ENCODE measurements around the gene MGLL. TPM values are rescaled to one million over a fixed set of nuclear protein-coding genes. Genes with fewer than 3 reads are reported as not detected.

The MGLL gene
- total RNA-seq, 2 experiments from 2014 or later, result 1.5 to 1.7 TPM

DNA sequence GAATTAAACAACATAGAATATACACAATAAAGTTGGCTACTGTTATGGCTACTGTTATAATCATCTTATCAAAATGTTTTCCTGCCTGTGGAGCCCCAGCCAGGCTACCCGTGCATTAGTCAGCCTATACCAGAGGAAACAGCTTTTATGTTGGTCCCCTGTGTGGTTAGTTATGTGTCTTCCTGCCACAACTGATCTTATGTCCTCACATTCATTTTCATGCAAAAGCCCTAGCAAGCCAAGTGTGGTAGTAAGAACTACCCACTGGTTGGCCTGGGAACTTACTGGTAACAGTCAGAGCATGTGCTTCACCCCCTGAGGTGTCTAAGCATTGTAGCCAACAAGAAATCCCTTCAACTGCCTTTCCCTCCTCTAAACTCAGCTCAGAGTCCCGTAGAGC is 21.8 kb downstream of the MGLL start:
- POLR2A ChIA-PET, result interaction anchor here (0.6 kb wide), 1 partner anchor 21 kb away, joined by 3 read pairs; no protein-coding TSS in a partner anchor
- no peaks in the 10 kb centered on the region for H3K36me3 Mint-ChIP-seq (ENCODE audit: low read depth)
- H3K9me3 Mint-ChIP-seq, result no peaks in the 10 kb centered on the region
- peaks cover 19% of the 10 kb centered on the region for H3K4me1 Mint-ChIP-seq
- peak overlapping the region; percentile 81 for H3K27ac Mint-ChIP-seq
- no peak overlapping the region for H3K4me3 Mint-ChIP-seq
- no peaks in the 10 kb centered on the region for H3K27me3 Mint-ChIP-seq
- peak; percentile 48 for DNase-seq
- CTCF ChIA-PET, result no interaction called here

DNA sequence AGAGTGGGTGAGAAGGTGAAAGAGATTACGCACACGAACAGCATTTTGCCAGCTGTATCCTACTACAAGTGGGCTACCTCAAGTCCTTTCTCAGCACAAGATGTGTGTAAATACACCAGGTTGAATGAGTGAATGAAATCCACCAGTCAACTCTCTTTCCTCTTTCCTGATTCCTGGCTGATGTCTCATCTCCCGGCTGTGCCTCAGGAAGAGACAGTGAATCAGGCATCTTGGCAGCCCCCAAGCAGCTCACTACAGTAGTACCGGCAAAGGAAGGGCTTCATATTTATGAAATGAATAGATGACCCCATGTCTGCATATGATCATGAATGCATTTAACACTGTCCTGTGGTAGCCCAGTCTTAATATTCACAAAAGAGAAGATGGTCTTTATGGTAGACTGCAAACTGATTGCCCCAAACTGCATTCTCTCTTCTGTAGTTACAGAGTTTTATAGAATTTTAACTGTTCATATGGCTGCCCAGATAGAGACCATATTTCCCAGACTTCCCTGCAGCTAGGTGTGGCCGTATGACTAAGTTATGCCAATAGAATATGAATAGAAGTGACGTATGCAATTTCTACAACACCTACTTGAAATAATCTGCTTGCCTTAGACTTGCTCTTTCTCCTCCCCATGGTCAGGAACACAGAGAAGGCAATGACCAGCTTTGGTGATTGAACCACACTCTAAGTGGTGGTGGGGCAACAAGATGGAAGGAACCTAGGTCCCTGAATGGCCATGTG is 22.7 kb downstream of the MGLL start:
- CTCF ChIA-PET, result no interaction called here
- Mint-ChIP-seq H3K4me1 (peaks cover 19% of the 10 kb centered on the region), H3K36me3 (ENCODE audit: low read depth) (no peaks in the 10 kb centered on the region), H3K27me3 (no peaks in the 10 kb centered on the region), H3K9me3 (peaks cover 2% of the 10 kb centered on the region), H3K27ac (peak overlapping the region; percentile 38), H3K4me3 (no peak overlapping the region)
- DNase-seq, result no peak
- POLR2A ChIA-PET, result no interaction called here

DNA sequence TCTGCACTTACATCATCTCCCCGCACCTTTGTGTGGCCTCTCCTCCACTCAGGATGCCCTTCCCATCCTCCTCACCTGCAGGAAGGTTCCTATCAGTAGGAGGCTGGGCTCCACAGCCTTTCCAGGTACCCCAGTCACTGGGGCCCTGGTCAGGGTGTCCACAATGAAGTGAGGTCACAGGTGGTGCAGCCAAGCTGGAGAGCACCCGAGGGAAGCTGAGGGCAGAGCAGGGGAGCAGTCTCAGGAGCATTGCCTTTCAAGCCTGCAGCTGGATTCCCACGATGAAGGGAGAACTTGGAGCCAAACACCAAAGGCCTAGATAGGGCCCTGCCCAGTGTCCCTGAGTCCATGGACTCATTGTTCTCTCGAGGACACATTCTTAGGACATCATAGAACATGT is 23.6 kb downstream of the MGLL start:
- ChIA-PET CTCF (no interaction called here), POLR2A (no interaction called here)
- peaks cover 19% of the 10 kb centered on the region for H3K4me1 Mint-ChIP-seq
- H3K4me3 Mint-ChIP-seq, result no peak overlapping the region
- no peaks in the 10 kb centered on the region for H3K36me3 Mint-ChIP-seq (ENCODE audit: low read depth)
- H3K9me3 Mint-ChIP-seq, result peaks cover 6% of the 10 kb centered on the region
- no peak overlapping the region for H3K27ac Mint-ChIP-seq
- H3K27me3 Mint-ChIP-seq, result peaks cover 3% of the 10 kb centered on the region
- DNase-seq, result no peak

DNA sequence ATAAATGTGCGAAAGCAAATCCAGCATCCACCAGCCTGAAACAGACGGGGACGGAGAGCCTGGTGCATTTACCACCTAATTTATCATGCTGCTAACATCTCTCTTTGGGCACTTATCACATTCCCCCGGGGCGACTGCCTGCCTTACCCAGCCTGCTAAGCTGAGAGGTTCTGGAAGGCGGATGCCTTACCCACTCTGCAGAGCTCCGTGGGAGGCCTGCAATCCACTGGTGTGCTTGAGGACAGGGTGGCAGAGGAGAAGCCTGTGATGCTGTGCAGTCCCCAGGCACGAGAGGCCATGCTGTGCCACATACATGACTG is 25.5 kb downstream of the MGLL start:
- no peak overlapping the region for H3K27ac Mint-ChIP-seq
- H3K9me3 Mint-ChIP-seq, result peaks cover 6% of the 10 kb centered on the region
- DNase-seq, result no peak
- peaks cover 15% of the 10 kb centered on the region for H3K4me1 Mint-ChIP-seq
- ChIA-PET POLR2A (no interaction called here), CTCF (no interaction called here)
- no peak overlapping the region for H3K4me3 Mint-ChIP-seq
- H3K27me3 Mint-ChIP-seq, result peaks cover 9% of the 10 kb centered on the region
- H3K36me3 Mint-ChIP-seq (ENCODE audit: low read depth), result no peaks in the 10 kb centered on the region

DNA sequence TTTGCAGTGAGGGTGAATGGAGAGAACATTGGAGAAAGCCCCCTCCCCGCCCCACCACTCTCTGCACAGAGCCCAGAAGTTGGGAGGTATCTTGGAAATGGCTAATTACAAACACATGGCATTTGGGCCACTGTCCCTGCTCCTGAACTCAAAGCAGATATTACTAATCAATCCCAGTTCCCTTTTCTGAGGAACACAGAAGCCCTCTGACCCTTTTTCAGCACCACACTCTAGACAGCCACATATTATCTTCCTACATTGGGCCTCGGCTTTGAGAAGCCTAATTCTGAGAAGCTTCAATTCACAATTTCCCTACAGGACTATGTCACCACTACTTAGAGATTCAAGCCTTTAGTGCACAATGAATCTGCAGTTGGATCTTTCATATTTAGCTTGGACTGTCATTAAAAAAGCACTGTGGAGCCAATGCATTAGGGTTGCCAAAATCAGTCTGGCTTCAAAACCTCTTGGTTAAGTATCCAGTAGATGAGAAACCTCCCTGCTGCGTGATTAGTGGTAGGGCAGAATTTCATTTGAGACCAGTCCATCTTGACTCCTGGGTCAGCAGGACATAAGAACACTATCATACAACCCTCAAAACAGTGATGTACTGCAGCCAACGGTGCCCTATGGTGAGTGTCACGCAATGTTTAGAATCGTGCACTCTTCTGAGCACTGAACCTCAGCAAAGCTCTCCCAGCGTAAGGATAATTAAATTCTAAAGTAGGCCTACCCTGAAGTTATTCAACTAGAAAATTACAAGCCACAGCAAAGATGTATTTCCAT is 26.1 kb downstream of the MGLL start:
- Mint-ChIP-seq H3K9me3 (peaks cover 6% of the 10 kb centered on the region), H3K36me3 (ENCODE audit: low read depth) (no peaks in the 10 kb centered on the region), H3K4me3 (no peak overlapping the region), H3K27me3 (peaks cover 12% of the 10 kb centered on the region), H3K27ac (no peak overlapping the region), H3K4me1 (peaks cover 15% of the 10 kb centered on the region)
- CTCF ChIA-PET, result no interaction called here
- DNase-seq, result no peak
- POLR2A ChIA-PET, result no interaction called here

DNA sequence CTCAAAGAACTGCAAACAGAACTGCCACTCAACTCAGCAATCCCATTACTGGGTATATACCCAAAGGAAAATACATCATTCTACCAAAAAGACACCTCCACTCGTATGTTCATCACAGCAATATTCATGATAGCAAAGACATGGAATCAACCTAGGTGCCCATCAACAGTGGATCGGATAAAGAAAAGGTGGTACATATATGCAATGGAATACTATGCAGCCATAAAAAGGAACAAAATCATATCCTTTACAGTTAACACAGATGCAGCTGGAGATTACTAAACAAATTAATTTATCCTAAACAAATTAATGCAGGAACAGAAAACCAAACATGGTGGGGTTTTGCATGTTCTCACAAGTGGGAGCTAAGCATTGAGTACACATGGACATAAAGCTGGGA is 27.3 kb downstream of the MGLL start:
- H3K27me3 Mint-ChIP-seq, result peaks cover 18% of the 10 kb centered on the region
- no peak for DNase-seq
- POLR2A ChIA-PET, result no interaction called here
- no peaks in the 10 kb centered on the region for H3K36me3 Mint-ChIP-seq (ENCODE audit: low read depth)
- CTCF ChIA-PET, result no interaction called here
- no peak overlapping the region for H3K4me3 Mint-ChIP-seq
- H3K4me1 Mint-ChIP-seq, result peaks cover 5% of the 10 kb centered on the region
- peaks cover 6% of the 10 kb centered on the region for H3K9me3 Mint-ChIP-seq
- H3K27ac Mint-ChIP-seq, result no peak overlapping the region

DNA sequence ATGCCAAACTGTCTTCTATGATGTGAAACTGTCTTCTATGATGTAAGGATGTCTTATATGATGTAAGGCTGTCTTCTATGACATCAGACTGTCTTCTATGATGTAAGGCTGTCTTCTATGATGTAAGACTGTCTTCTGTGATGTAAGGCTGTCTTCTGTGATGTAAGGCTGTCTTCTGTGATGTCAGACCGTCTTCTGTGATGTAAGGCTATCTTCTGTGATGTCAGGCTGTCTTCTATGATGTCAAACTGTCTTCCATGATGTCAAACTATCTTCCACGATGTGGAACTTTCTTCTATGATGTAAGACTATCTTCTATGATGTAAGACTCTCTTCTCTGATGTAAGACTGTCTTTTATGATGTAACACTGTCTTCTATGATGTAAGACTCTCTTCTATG is 27.9 kb downstream of the MGLL start:
- H3K27me3 Mint-ChIP-seq, result peaks cover 18% of the 10 kb centered on the region
- peaks cover under 1% of the 10 kb centered on the region for H3K4me1 Mint-ChIP-seq
- H3K9me3 Mint-ChIP-seq, result peaks cover 6% of the 10 kb centered on the region
- POLR2A ChIA-PET, result no interaction called here
- H3K36me3 Mint-ChIP-seq (ENCODE audit: low read depth), result no peaks in the 10 kb centered on the region
- no peak overlapping the region for H3K4me3 Mint-ChIP-seq
- no peak for DNase-seq
- CTCF ChIA-PET, result no interaction called here
- no peak overlapping the region for H3K27ac Mint-ChIP-seq

DNA sequence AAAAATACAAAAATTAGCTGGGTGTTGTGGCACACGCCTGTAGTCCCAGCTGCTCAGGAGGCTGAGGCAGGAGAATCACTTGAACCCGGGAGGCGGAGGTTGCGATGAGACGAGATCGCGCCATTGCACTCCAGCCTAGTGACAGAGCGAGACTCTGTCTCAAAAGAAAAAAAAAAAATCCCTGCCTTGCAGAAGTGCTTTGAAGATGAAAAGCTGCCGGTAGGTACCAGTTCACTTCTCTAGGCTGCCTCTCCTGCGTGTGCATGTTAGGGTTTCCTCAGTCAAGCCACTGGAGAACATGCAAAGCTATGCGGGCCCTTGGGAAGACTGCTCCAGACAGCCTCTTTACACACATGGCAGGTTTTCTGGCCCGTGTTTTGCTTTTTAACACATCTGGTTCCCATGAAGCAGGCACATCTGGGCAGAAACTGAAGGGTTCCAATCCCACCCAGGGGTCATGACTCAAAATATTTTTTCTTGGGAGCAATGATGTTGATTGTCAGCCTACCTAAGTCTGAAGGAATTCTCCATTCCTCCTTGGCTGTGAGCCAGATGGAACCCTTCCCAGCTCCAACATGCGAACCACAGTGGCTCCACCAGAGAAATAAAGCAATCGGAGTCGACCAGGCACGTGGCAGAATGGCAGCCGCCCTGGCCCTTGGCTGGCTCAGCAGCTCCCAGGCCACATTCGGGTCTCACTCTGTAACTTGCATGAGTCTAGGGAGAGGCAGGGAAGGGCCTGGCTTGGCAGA is 29.6 kb downstream of the MGLL start:
- H3K27me3 Mint-ChIP-seq, result peaks cover 18% of the 10 kb centered on the region
- peaks cover 6% of the 10 kb centered on the region for H3K9me3 Mint-ChIP-seq
- H3K4me1 Mint-ChIP-seq, result no peaks in the 10 kb centered on the region
- DNase-seq, result no peak
- CTCF ChIA-PET, result no interaction called here
- H3K4me3 Mint-ChIP-seq, result no peak overlapping the region
- no peaks in the 10 kb centered on the region for H3K36me3 Mint-ChIP-seq (ENCODE audit: low read depth)
- POLR2A ChIA-PET, result no interaction called here
- H3K27ac Mint-ChIP-seq, result no peak overlapping the region

DNA sequence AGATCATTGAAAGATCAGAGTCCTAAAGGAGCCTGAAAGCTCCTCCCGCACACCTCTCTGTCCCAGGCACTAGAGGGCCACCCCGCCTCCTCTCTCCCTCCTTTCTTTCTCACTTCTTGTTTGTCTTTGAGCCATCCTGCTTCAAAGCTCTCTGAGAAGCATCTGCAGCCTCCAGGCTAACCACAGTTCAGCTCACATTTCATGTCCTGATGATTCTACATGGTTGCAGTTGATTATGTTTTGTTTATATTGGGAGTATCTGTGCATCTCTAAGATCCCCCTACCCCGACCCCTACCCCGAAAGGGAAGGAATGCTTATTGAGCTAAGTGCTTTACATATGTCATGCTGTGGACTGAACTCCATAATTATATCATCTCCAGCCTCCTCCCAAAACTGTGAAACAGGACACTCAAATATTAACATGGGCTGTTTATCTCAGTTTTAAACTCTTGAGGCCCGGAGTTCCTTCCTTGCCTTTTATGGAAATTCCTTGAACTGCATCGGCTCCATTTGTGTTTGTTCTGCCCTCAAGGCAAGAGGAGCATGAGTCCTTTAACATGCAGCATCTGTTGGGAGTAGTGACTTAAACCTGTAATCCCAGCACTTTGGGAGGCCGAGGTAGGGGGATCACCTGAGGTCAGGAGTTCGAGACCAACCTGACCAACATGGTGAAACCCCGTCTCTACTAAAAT is 30.9 kb downstream of the MGLL start:
- Mint-ChIP-seq H3K4me1 (no peaks in the 10 kb centered on the region), H3K27me3 (peaks cover 18% of the 10 kb centered on the region), H3K9me3 (peaks cover 6% of the 10 kb centered on the region), H3K4me3 (no peak overlapping the region), H3K36me3 (ENCODE audit: low read depth) (no peaks in the 10 kb centered on the region), H3K27ac (no peak overlapping the region)
- DNase-seq, result no peak
- POLR2A ChIA-PET, result no interaction called here
- CTCF ChIA-PET, result interaction anchor here (0.7 to 1.8 kb wide), 2 partner anchors 34 to 216 kb away, joined by 3 to 5 read pairs; no protein-coding TSS in a partner anchor

DNA sequence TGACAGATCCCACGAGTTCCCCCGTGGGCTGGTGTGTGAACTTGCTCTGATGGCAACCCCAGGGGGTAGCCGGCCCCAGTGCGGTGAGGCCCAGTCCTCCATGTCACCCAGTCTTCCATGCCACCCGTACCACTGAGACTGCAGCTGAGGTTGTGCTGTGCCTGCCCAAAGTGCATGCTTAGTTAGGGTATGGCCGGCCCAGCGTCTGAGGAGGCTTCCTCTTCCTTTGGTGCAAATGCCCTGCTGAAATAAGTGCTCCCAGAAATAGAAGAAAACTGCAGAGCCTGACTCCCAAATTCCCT is 31.5 kb downstream of the MGLL start:
- Mint-ChIP-seq H3K36me3 (ENCODE audit: low read depth) (no peaks in the 10 kb centered on the region), H3K9me3 (peaks cover 6% of the 10 kb centered on the region), H3K27me3 (peaks cover 18% of the 10 kb centered on the region), H3K27ac (no peak overlapping the region), H3K4me1 (no peaks in the 10 kb centered on the region), H3K4me3 (no peak overlapping the region)
- ChIA-PET CTCF (interaction anchor here (0.7 to 1.8 kb wide), 2 partner anchors 34 to 216 kb away, joined by 3 to 5 read pairs; no protein-coding TSS in a partner anchor), POLR2A (no interaction called here)
- no peak for DNase-seq

DNA sequence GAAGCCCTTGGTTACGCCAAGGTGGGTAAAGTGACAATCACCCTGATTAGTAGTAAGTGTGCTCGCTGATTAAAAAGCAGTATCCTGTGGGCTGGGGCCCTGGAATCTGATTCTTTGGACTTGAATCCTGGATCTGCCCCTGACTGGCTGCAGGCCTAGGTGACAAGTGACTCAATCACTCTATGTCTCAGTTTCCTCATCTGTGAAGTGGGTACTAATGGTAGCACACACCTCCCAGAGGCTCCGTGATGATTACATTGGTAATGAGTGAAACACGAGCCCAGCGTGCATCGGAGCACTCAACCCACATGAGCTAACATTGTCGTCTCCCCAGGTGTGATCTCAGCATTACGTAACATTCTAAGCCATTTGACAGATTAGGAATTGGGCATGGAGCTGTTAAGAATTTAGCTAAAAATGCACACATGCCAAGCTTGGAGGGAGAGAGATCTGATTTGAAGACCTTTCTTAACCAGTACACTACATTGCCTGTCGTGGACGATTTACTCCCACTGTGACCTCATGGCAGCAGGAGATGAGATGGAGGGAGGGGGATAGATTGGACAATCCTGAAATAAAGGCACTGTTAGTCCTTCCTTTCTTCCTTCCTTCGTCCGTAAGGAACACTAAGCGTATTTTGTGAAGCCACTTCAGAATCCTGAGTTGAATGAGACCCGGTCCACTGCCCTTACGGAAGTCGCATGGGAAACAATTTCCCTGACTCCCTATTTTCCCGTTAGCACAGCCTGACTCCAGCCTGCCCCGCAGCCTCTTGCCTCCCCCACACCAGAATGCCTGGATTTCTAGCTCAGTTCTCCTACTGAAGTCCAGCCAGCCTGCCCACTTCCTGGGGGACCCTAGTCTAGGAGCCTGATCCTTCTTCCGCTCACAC is 32.1 kb downstream of the MGLL start:
- no peak for DNase-seq
- Mint-ChIP-seq H3K36me3 (ENCODE audit: low read depth) (no peaks in the 10 kb centered on the region), H3K4me3 (no peak overlapping the region), H3K27ac (no peak overlapping the region), H3K9me3 (peaks cover 6% of the 10 kb centered on the region), H3K4me1 (no peaks in the 10 kb centered on the region), H3K27me3 (peaks cover 19% of the 10 kb centered on the region)
- CTCF ChIA-PET, result interaction anchor here (0.7 to 1.8 kb wide), 2 partner anchors 35 to 215 kb away, joined by 3 to 5 read pairs; no protein-coding TSS in a partner anchor
- POLR2A ChIA-PET, result no interaction called here

DNA sequence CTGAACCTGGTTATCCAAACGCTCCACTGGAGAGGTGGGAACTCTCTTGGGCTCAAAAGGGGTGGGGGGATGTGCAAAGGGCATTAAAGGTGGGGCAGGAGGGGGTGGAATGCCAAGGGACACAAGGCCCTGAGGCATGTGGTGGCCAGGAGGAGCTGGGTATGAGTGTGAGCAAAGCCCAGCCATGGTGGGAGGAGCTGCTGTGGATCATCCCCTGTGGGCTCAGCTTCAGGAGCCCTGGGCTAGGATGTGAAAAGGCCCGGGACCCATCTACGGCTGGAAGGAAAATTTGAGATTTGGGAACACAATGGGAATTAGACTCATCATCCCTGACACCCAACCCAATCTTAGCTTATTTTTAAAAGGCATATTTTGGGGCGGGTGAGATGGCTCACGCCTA is 33.3 kb downstream of the MGLL start:
- peaks cover 18% of the 10 kb centered on the region for H3K27me3 Mint-ChIP-seq
- no peaks in the 10 kb centered on the region for H3K9me3 Mint-ChIP-seq
- ChIA-PET CTCF (no interaction called here), POLR2A (no interaction called here)
- H3K4me1 Mint-ChIP-seq, result no peaks in the 10 kb centered on the region
- H3K36me3 Mint-ChIP-seq (ENCODE audit: low read depth), result no peaks in the 10 kb centered on the region
- DNase-seq, result no peak
- no peak overlapping the region for H3K27ac Mint-ChIP-seq
- no peak overlapping the region for H3K4me3 Mint-ChIP-seq

Measured in activated CD4-positive, alpha-beta memory T cell treated with anti-CD3 and anti-CD28 coated beads, Interleukin-2, amount 10 ng/mL, durations not matched to agents 7 days and 5 days (primary cell).